IMR-90 (cell line): ENCODE measurements around the gene UBA1. TPM values are rescaled to one million over a fixed set of nuclear protein-coding genes. Genes with fewer than 3 reads are reported as not detected.

Experiments
- ATAC-seq: fragments of 200-7000 bp; cut with Tn5 transposase; 2 replicates; pipeline ENCODE4 v1.9.1; 2020; ENCODE audit warnings: low read depth, mild to moderate bottlenecking, moderate library complexity
- BruUV-seq: library from RNA; stranded (reverse); fragments of 400-500 nt; replicated peaks from 2 replicates; lab custom pipeline; 2021; lab: Mats Ljungman, UMichigan
- CTCF ChIA-PET: fragments of 300-600 bp; formaldehyde crosslinking; extraction: SDS; loops from one replicate; lab custom pipeline; 2021; ENCODE audit warnings: antibody characterized with exemption; lab: Yijun Ruan, JAX
- POLR2A ChIA-PET: fragments of 300-600 bp; sonication (Branson Sonifier 250); formaldehyde crosslinking; loops from one replicate; lab custom pipeline; 2022; ENCODE audit warnings: antibody characterized with exemption; ENCODE audit not compliant: unreplicated experiment; lab: Charles Lee
- DNase-seq: peaks from one replicate; pipeline ENCODE4 v3.0.0; 2013
- H2AFZ ChIP-seq: replicated peaks from 2 replicates; pipeline ENCODE3; 2013; ENCODE audit warnings: low read length, mild to moderate bottlenecking; ENCODE audit not compliant: poor library complexity
- H2AK5ac ChIP-seq: 2 replicates; pipeline ENCODE4 v1.6.1; 2013; ENCODE audit warnings: low read depth, low read length, inconsistent platforms
- H2AK9ac ChIP-seq: replicated peaks from 2 replicates; pipeline ENCODE3; 2013; ENCODE audit warnings: mild to moderate bottlenecking, low read depth, low read length, moderate library complexity; ENCODE audit not compliant: poor library complexity
- H2BK120ac ChIP-seq: 2 replicates; pipeline ENCODE4 v1.6.1; 2013; ENCODE audit warnings: low read depth, low read length, inconsistent platforms
- H2BK15ac ChIP-seq: 3 replicates; pipeline ENCODE4 v1.6.1; 2013; ENCODE audit warnings: low read depth, low read length, inconsistent platforms
- H2BK20ac ChIP-seq: 2 replicates; pipeline ENCODE4 v1.6.1; 2013; ENCODE audit warnings: low read depth, mild to moderate bottlenecking, inconsistent platforms, low read length, moderate library complexity
- H2BK5ac ChIP-seq: 2 replicates; pipeline ENCODE4 v1.6.1; 2013; ENCODE audit warnings: mild to moderate bottlenecking, low read depth, low read length, inconsistent platforms; ENCODE audit not compliant: poor library complexity, severe bottlenecking
- H3K14ac ChIP-seq: replicated peaks from 2 replicates; pipeline ENCODE4 v1.6.1; 2013; ENCODE audit warnings: low read depth, low read length, inconsistent platforms
- H3K18ac ChIP-seq: 2 replicates; pipeline ENCODE4 v1.6.1; 2013; ENCODE audit warnings: low read depth, low read length, control low read depth
- H3K23ac ChIP-seq: 2 replicates; pipeline ENCODE4 v1.6.1; 2013; ENCODE audit warnings: low read depth, low read length, inconsistent platforms
- H3K27ac ChIP-seq: 2 replicates; pipeline ENCODE4 v1.5.1; 2013; ENCODE audit warnings: mild to moderate bottlenecking, control low read depth, low read length; ENCODE audit not compliant: insufficient read depth
- H3K27me3 ChIP-seq: 2 replicates; pipeline ENCODE4 v1.6.1; 2013; ENCODE audit warnings: low read length; ENCODE audit not compliant: control insufficient read depth, insufficient read depth
- H3K36me3 ChIP-seq: 2 replicates; pipeline ENCODE4 v1.6.1; 2013; ENCODE audit warnings: low read length, mixed read lengths; ENCODE audit not compliant: control insufficient read depth, insufficient read depth
- H3K4ac ChIP-seq: 2 replicates; pipeline ENCODE4 v1.6.1; 2013; ENCODE audit warnings: low read depth, low read length, inconsistent platforms
- H3K4me1 ChIP-seq: 2 replicates; pipeline ENCODE4 v1.6.1; 2013; ENCODE audit warnings: low read length, mixed read lengths; ENCODE audit not compliant: control insufficient read depth, insufficient read depth
- H3K4me2 ChIP-seq: 2 replicates; pipeline ENCODE4 v1.6.1; 2013; ENCODE audit warnings: low read depth, mild to moderate bottlenecking, control low read depth, low read length, moderate library complexity
- H3K4me3 ChIP-seq: 2 replicates; pipeline ENCODE4 v1.5.1; 2013; ENCODE audit warnings: low read depth, mild to moderate bottlenecking, control low read depth, low read length, moderate library complexity; ENCODE audit not compliant: insufficient read depth
- H3K56ac ChIP-seq: 2 replicates; pipeline ENCODE4 v1.6.1; 2013; ENCODE audit warnings: low read length, inconsistent platforms; ENCODE audit not compliant: insufficient read depth; ENCODE audit errors: extremely low read depth
- H3K79me1 ChIP-seq, 2 experiments: 2 replicates each; pipeline ENCODE4 v1.6.1; 2013; ENCODE audit warnings: low read length in 2 of 2, inconsistent platforms in 1 of 2, low read depth in 1 of 2
- H3K9ac ChIP-seq: 2 replicates; pipeline ENCODE4 v1.6.1; 2013; ENCODE audit warnings: low read depth, low read length, control low read depth
- H3K9me1 ChIP-seq: 2 replicates; pipeline ENCODE4 v1.6.1; 2013; ENCODE audit warnings: low read length, inconsistent platforms; ENCODE audit not compliant: insufficient read depth
- H3K9me3 ChIP-seq: 2 replicates; pipeline ENCODE4 v1.6.1; 2013; ENCODE audit warnings: low read length; ENCODE audit not compliant: control insufficient read depth, insufficient read depth
- H4K20me1 ChIP-seq: 2 replicates; pipeline ENCODE4 v1.6.1; 2013; ENCODE audit warnings: low read length, inconsistent platforms; ENCODE audit not compliant: insufficient read depth
- H4K5ac ChIP-seq: 2 replicates; pipeline ENCODE4 v1.6.1; 2013; ENCODE audit warnings: mild to moderate bottlenecking, low read depth, low read length, control low read depth
- H4K8ac ChIP-seq, 2 experiments: 2 replicates each; pipeline ENCODE4 v1.6.1; 2013; ENCODE audit warnings: low read depth in 2 of 2, low read length in 2 of 2, control low read depth in 1 of 2, inconsistent platforms in 1 of 2
- H4K91ac ChIP-seq: 2 replicates; pipeline ENCODE4 v1.6.1; 2013; ENCODE audit warnings: low read depth, low read length, inconsistent platforms; ENCODE audit not compliant: insufficient read depth
- BHLHE40 ChIP-seq: fragments of 150-350 bp; IDR thresholded peaks from 2 replicates; pipeline ENCODE4 v1.6.1; 2016; ENCODE audit warnings: mild to moderate bottlenecking, low read depth, low read length
- CEBPB ChIP-seq: IDR thresholded peaks from 2 replicates; pipeline ENCODE4 v1.6.1; 2012; ENCODE audit warnings: low read depth, low read length, improper control_type of control experiment
- CHD1 ChIP-seq: IDR thresholded peaks from 2 replicates; pipeline ENCODE4 v1.6.1; 2012; ENCODE audit warnings: low read depth, low read length, improper control_type of control experiment
- CTCF ChIP-seq: conservative IDR thresholded peaks from 2 replicates; pipeline ENCODE4 v1.5.1; 2012; ENCODE audit warnings: mild to moderate bottlenecking, low read depth, low read length, improper control_type of control experiment
- FOS ChIP-seq: fragments of 150-350 bp; IDR thresholded peaks from 2 replicates; pipeline ENCODE4 v1.6.1; 2016; ENCODE audit warnings: low read depth, low read length
- MAFK ChIP-seq: IDR thresholded peaks from 2 replicates; pipeline ENCODE4 v1.6.1; 2012; ENCODE audit warnings: low read depth, low read length, improper control_type of control experiment
- MAZ ChIP-seq: IDR thresholded peaks from 2 replicates; pipeline ENCODE4 v1.6.1; 2012; ENCODE audit warnings: low read depth, mild to moderate bottlenecking, low read length, improper control_type of control experiment, moderate library complexity, borderline replicate concordance
- MXI1 ChIP-seq: IDR thresholded peaks from 2 replicates; pipeline ENCODE4 v1.6.1; 2012; ENCODE audit warnings: low read depth, mild to moderate bottlenecking, low read length, moderate library complexity, borderline replicate concordance
- NFE2L2 ChIP-seq: fragments of 150-350 bp; IDR thresholded peaks from 2 replicates; pipeline ENCODE4 v1.6.1; 2016; ENCODE audit warnings: low read depth, mild to moderate bottlenecking, low read length
- POLR2A ChIP-seq: IDR thresholded peaks from 2 replicates; pipeline ENCODE4 v1.6.1; 2012; ENCODE audit warnings: mild to moderate bottlenecking, low read depth, low read length
- RAD21 ChIP-seq: IDR thresholded peaks from 2 replicates; pipeline ENCODE4 v1.6.1; 2012; ENCODE audit warnings: low read length, improper control_type of control experiment
- RCOR1 ChIP-seq: IDR thresholded peaks from 2 replicates; pipeline ENCODE4 v1.6.1; 2012; ENCODE audit warnings: mild to moderate bottlenecking, low read length, improper control_type of control experiment; ENCODE audit not compliant: insufficient replicate concordance
- RFX5 ChIP-seq: IDR thresholded peaks from 2 replicates; pipeline ENCODE4 v1.8.0; 2012; ENCODE audit warnings: low read depth, mild to moderate bottlenecking, low read length, moderate library complexity
- SMC3 ChIP-seq: fragments of 150-350 bp; IDR thresholded peaks from 2 replicates; pipeline ENCODE4 v1.6.1; 2016; ENCODE audit warnings: low read depth, mild to moderate bottlenecking, antibody characterized with exemption, low read length, moderate library complexity
- USF2 ChIP-seq: fragments of 150-350 bp; IDR thresholded peaks from 2 replicates; pipeline ENCODE4 v1.6.1; 2017; ENCODE audit warnings: mild to moderate bottlenecking, antibody characterized with exemption, low read length, low read depth
- WGBS, 2 experiments: methylation state at CpG; one replicate each; pipeline versions ENCODE4 v1.1.5 to v1.1.7; 2013; ENCODE audit warnings: missing lambda C conversion rate in 2 of 2; ENCODE audit not compliant: insufficient read length in 1 of 2; ENCODE audit errors: extremely low coverage in 2 of 2; 5-methylcytosine and 5-hydroxymethylcytosine counted together
- dilution Hi-C: fragments of 300-500 bp; cut with HindIII; formaldehyde crosslinking; loops from one replicate; pipeline ENCODE4 v1.14.3; 2018; ENCODE audit warnings: low sequenced_read_pairs; ENCODE audit not compliant: unreplicated experiment
- in situ Hi-C: fragments of 300-500 bp; cut with MboI; formaldehyde crosslinking; loops from 3 replicates; pipeline ENCODE4 v1.14.3; 2019; ENCODE audit warnings: low sequenced_read_pairs, inconsistent platforms, mixed read lengths
- intact Hi-C: fragments of 100-400 bp; cut with micrococcal nuclease; formaldehyde crosslinking; loops from 2 replicates; pipeline ENCODE4 v1.10.0; 2022
- polyA plus RNA-seq, 3 experiments: library from polyadenylated mRNA; depleted of rRNA; stranded (reverse); fragments of >200 nt; gene quantifications; 2 replicates each; pipeline ENCODE4 v1.2.3, GENCODE V29; 2012; ENCODE audit warnings: low replicate concordance in 1 of 3
- total RNA-seq: library from RNA; depleted of rRNA; stranded (reverse); fragments of >200 nt; gene quantifications from 2 replicates; pipeline ENCODE4 v1.2.3, GENCODE V29; 2012
- TF ChIP-seq, protein P1 (sequence below): fragments of 150-350 bp; IDR thresholded peaks from 2 replicates; pipeline ENCODE4 v1.6.1; 2016; ENCODE audit warnings: low read depth, mild to moderate bottlenecking, low read length, moderate library complexity, borderline replicate concordance

UBA1 gene
- total and polyA plus RNA-seq, 2 of the 4 experiments (the other 2 are of a cell fraction): 299 to 343 TPM

DNA sequence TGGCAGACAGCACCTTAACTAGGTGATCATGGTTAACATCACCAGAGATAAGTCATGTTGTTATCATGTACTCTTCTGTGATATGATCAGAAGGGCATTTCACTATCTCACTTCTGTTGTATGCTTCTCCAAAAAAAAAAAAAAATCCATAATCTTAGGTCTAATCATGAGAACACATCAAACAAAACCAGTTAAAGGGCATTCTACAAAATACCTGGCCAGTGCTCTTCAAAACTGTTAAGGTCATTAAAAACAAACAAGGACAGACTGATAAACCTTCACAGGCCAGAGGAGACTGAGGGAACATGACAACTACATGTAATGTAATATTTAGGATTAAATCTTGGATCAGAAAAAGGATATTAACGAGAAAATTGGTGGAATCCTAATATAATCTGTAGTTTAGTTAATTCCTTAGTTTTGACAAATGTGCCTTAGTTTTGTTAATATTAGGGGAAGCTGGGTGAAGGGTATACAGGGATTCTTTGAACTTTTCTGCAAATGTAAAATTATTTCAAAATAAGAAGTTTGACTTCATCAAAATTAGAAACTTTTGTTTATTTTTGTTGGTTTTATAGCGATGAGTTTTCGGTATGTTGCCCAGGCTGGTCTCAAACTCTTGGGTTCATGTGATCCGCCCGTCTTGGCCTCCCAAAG, 30.6 kb upstream of the UBA1 start:
- no peak overlapping the region for H2BK120ac ChIP-seq
- CTCF ChIA-PET: no interaction called here
- no peak overlapping the region for H3K18ac ChIP-seq
- no peak overlapping the region for H3K9ac ChIP-seq
- peaks cover 5% of the 10 kb centered on the region; the same call in 1 of the 2 replicates for H3K36me3 ChIP-seq
- H3K4me2 ChIP-seq: no peak overlapping the region
- no peaks in the 10 kb centered on the region for H3K4me1 ChIP-seq
- H3K27me3 ChIP-seq: no peaks in the 10 kb centered on the region
- H2AK5ac ChIP-seq: no peak overlapping the region
- H4K5ac ChIP-seq: no peak overlapping the region
- peaks cover 12% of the 10 kb centered on the region for H4K20me1 ChIP-seq
- H3K23ac ChIP-seq: no peak overlapping the region
- H2BK15ac ChIP-seq: no peak overlapping the region
- intact Hi-C loops (no loop called here), dilution Hi-C loops (no loop called here), in situ Hi-C loops (no loop called here)
- no peak overlapping the region for H3K27ac ChIP-seq
- 90% methylated on average over 4 of the region's 5 CpGs; no CpG with 5 or more reads in 1 of the 2 experiments for WGBS, 2 experiments
- no peak overlapping the region for H4K8ac ChIP-seq
- POLR2A ChIA-PET: no interaction called here
- H2AK9ac ChIP-seq: no peak overlapping the region
- peaks cover 3 to 15% of the 10 kb centered on the region in 2 experiments; a peak in 3 of 4 replicates for H3K79me1 ChIP-seq
- no TSS peak for BruUV-seq
- no peak for TF ChIP-seq CTCF
- no peak for TF ChIP-seq FOS
- no peak for TF ChIP-seq USF2
- no peak for TF ChIP-seq SMC3
- TF ChIP-seq BHLHE40: no peak
- TF ChIP-seq MAZ: no peak
- TF ChIP-seq CEBPB: no peak
- TF ChIP-seq, protein P1, sequence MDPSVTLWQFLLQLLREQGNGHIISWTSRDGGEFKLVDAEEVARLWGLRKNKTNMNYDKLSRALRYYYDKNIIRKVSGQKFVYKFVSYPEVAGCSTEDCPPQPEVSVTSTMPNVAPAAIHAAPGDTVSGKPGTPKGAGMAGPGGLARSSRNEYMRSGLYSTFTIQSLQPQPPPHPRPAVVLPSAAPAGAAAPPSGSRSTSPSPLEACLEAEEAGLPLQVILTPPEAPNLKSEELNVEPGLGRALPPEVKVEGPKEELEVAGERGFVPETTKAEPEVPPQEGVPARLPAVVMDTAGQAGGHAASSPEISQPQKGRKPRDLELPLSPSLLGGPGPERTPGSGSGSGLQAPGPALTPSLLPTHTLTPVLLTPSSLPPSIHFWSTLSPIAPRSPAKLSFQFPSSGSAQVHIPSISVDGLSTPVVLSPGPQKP: no peak
- TF ChIP-seq POLR2A: no peak
- TF ChIP-seq CHD1: no peak
- TF ChIP-seq RFX5: no peak
- TF ChIP-seq NFE2L2: no peak
- TF ChIP-seq RCOR1: no peak
- no peak for TF ChIP-seq MAFK
- no peak for TF ChIP-seq RAD21
- no peak for TF ChIP-seq MXI1
- no peak overlapping the region for H3K4ac ChIP-seq
- H2BK5ac ChIP-seq: no peak overlapping the region
- H3K9me3 ChIP-seq: no peaks in the 10 kb centered on the region
- no peak for DNase-seq
- H2AFZ ChIP-seq: no peak overlapping the region
- no peak overlapping the region for H3K14ac ChIP-seq
- no peaks in the 10 kb centered on the region for H3K9me1 ChIP-seq
- no peak overlapping the region for H3K4me3 ChIP-seq
- H4K91ac ChIP-seq: no peak overlapping the region
- no peak overlapping the region for H2BK20ac ChIP-seq
- no peak for ATAC-seq
- H3K56ac ChIP-seq: no peak overlapping the region
